Nephron (organoid): Measurements from ENCODE around the gene HOXA9.
A peak's percentile ranks its signal among the peaks of the same experiment; 100 is the strongest.

Experiments
- H3K27ac Mint-ChIP-seq, 3 experiments: 2 replicates each; pipeline ENCODE4 v1.8.0; 2020; ENCODE audit warnings: mixed read lengths in 3 of 3, mild to moderate bottlenecking in 2 of 3, moderate library complexity in 1 of 3
- H3K27me3 Mint-ChIP-seq: 2 replicates; pipeline ENCODE4 v1.8.0; 2021; ENCODE audit warnings: low read depth, mild to moderate bottlenecking, moderate library complexity, mixed read lengths
- H3K36me3 Mint-ChIP-seq: 2 replicates; pipeline ENCODE4 v1.8.0; 2020; ENCODE audit warnings: low read depth, mixed read lengths
- H3K4me1 Mint-ChIP-seq: 2 replicates; pipeline ENCODE4 v1.8.0; 2020; ENCODE audit warnings: mixed read lengths
- H3K4me3 Mint-ChIP-seq, 3 experiments: 2 replicates each; pipeline ENCODE4 v1.8.0; 2020; ENCODE audit warnings: mild to moderate bottlenecking in 3 of 3, mixed read lengths in 3 of 3, moderate library complexity in 2 of 3
- H3K9me3 Mint-ChIP-seq: 2 replicates; pipeline ENCODE4 v1.8.0; 2020; ENCODE audit warnings: mixed read lengths
- TF ChIP-seq, protein P1 (sequence below), 3 experiments: fragments of 200-600 bp; sonication (generic); IDR thresholded peaks; one replicate each; pipeline ENCODE4 v1.5.0; 2021; ENCODE audit warnings: antibody characterized with exemption in 3 of 3; ENCODE audit not compliant: unreplicated experiment in 3 of 3

HOXA9 gene

GRCh38 chr7:27172315-27172774, 7.0 kb upstream of the HOXA9 start:
- peaks cover 45% of the 10 kb centered on the region for H3K4me1 Mint-ChIP-seq
- no peaks in the 10 kb centered on the region for H3K9me3 Mint-ChIP-seq
- peak overlapping the region; percentile 92 to 95 (median 93) for H3K4me3 Mint-ChIP-seq
- peaks cover 46% of the 10 kb centered on the region for H3K27me3 Mint-ChIP-seq
- TF ChIP-seq, protein P1, sequence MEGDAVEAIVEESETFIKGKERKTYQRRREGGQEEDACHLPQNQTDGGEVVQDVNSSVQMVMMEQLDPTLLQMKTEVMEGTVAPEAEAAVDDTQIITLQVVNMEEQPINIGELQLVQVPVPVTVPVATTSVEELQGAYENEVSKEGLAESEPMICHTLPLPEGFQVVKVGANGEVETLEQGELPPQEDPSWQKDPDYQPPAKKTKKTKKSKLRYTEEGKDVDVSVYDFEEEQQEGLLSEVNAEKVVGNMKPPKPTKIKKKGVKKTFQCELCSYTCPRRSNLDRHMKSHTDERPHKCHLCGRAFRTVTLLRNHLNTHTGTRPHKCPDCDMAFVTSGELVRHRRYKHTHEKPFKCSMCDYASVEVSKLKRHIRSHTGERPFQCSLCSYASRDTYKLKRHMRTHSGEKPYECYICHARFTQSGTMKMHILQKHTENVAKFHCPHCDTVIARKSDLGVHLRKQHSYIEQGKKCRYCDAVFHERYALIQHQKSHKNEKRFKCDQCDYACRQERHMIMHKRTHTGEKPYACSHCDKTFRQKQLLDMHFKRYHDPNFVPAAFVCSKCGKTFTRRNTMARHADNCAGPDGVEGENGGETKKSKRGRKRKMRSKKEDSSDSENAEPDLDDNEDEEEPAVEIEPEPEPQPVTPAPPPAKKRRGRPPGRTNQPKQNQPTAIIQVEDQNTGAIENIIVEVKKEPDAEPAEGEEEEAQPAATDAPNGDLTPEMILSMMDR (IDR thresholded peaks at IDR 0.05; ENCODE audit: unreplicated experiment in 3 of 3) = no peak
- peaks cover 68% of the 10 kb centered on the region for H3K36me3 Mint-ChIP-seq
- peak overlapping the region; percentile 99 to 100 (median 99) for H3K27ac Mint-ChIP-seq

DNA sequence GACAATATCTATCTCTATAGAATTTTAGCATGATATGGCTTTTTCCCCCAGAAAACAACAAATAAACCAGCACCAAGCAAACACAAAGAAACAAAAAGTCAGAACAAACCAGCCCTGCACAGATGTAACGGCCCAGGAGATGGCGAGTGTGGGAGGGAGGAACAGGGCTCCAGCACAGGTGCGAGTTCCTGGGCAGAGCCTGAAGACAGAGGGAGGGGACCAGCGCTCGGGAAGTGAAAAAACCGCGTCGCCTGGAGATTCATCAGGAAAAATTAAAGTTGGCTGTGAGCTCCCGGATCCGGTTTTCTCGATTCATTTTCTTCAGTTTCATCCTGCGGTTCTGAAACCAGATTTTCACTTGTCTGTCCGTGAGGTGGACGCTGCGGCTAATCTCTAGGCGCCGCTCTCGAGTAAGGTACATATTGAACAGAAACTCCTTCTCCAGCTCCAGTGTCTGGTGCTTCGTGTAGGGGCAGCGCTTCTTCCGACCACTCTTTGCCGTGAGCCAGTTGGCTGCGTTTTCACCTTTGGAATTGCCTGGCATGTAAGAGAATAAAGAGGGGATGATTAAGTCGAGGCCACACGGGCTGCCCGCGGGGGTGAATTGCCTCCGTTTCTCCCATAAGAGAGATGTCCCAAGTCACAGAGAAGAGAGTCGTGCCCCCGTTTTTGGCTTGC, 6.4 kb upstream of the HOXA9 start:
- H3K27ac Mint-ChIP-seq = peak overlapping the region; percentile 99 to 100 (median 99)
- H3K36me3 Mint-ChIP-seq = peaks cover 68% of the 10 kb centered on the region
- H3K9me3 Mint-ChIP-seq = no peaks in the 10 kb centered on the region
- TF ChIP-seq, protein P1 (IDR thresholded peaks at IDR 0.05; ENCODE audit: unreplicated experiment in 3 of 3) = no peak
- H3K4me3 Mint-ChIP-seq = peak overlapping the region; percentile 92 to 95 (median 93)
- H3K4me1 Mint-ChIP-seq = peaks cover 41% of the 10 kb centered on the region
- H3K27me3 Mint-ChIP-seq = peaks cover 40% of the 10 kb centered on the region

DNA sequence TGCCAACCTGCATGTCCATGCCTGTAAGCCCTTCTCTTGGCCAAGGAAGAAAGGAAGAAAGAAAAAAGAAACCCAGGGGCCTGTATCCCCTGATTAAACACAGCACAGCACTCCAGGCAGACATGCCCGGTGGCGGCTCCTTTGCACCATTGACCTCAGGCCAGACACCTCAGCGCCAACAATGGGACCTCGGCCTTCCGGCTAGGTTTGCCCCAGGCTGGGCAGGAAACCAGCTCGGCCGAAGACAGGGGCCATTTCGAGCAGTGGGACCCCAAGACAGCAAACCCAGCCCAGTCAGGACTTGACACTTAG, 5.9 kb upstream of the HOXA9 start:
- Mint-ChIP-seq H3K27ac (peak overlapping the region; percentile 99 to 100 (median 99)), H3K27me3 (peaks cover 36% of the 10 kb centered on the region), H3K4me3 (peak overlapping the region; percentile 92 to 95 (median 93)), H3K4me1 (peaks cover 41% of the 10 kb centered on the region), H3K36me3 (peaks cover 63% of the 10 kb centered on the region), H3K9me3 (no peaks in the 10 kb centered on the region)
- TF ChIP-seq, protein P1 (IDR thresholded peaks at IDR 0.05; ENCODE audit: unreplicated experiment in 3 of 3) = no peak

GRCh38 chr7:27170426-27171324, 5.3 kb upstream of the HOXA9 start:
- no peaks in the 10 kb centered on the region for H3K9me3 Mint-ChIP-seq
- peaks cover 36% of the 10 kb centered on the region for H3K4me1 Mint-ChIP-seq
- H3K4me3 Mint-ChIP-seq = peak overlapping the region; percentile 92 to 95 (median 93)
- TF ChIP-seq, protein P1 (IDR thresholded peaks at IDR 0.05; ENCODE audit: unreplicated experiment in 3 of 3) = no peak
- peaks cover 61% of the 10 kb centered on the region for H3K36me3 Mint-ChIP-seq
- H3K27ac Mint-ChIP-seq = peak overlapping the region; percentile 99 to 100 (median 99)
- H3K27me3 Mint-ChIP-seq = peaks cover 29% of the 10 kb centered on the region

- H3K36me3 Mint-ChIP-seq = peaks cover 61% of the 10 kb centered on the region
- H3K27ac Mint-ChIP-seq = peak overlapping the region; percentile 99 to 100 (median 99)
- H3K4me1 Mint-ChIP-seq = peaks cover 30% of the 10 kb centered on the region
- H3K9me3 Mint-ChIP-seq = no peaks in the 10 kb centered on the region
- peak overlapping the region; percentile 92 to 95 (median 93) for H3K4me3 Mint-ChIP-seq
- peaks cover 21% of the 10 kb centered on the region for H3K27me3 Mint-ChIP-seq
- TF ChIP-seq, protein P1 (IDR thresholded peaks at IDR 0.05; ENCODE audit: unreplicated experiment in 3 of 3) = no peak
Measured at GRCh38 chr7:27169658-27170425, 4.5 kb upstream of the HOXA9 start.
